Measurements from ENCODE around the gene RPS21. TPM values are rescaled to one million over a fixed set of nuclear protein-coding genes. Genes with fewer than 3 reads are reported as not detected.

Gene RPS21
- total RNA-seq = 1,828 TPM

- H3K27me3 ChIP-seq = no peaks in the 10 kb centered on the region
- no peak for TF ChIP-seq CTCF (IDR thresholded peaks at IDR 0.05)
- H3K9me3 ChIP-seq = no peaks in the 10 kb centered on the region
- DNase-seq (ENCODE audit: low spot score in 2 of 2) = peak; percentile 57 to 96
- H3K27ac ChIP-seq = peak within 1 kb of the TSS; percentile 93 to 94
- H3K4me3 ChIP-seq = peak within 1 kb of the TSS; percentile 81 to 93
- H3K36me3 ChIP-seq = peaks cover 9 to 18% of the 10 kb centered on the region in 2 donors
- intact Hi-C loops (cut with DNase I) = loop anchor here (1.0 to 10.0 kb wide), 5 partner anchors 21 to 411 kb away; partner anchors contain the start of genes ADRM1, CABLES2, MRGBP and MTG2
- peaks cover 15% of the 10 kb centered on the region in 2 donors for H3K4me1 ChIP-seq
Observed at GRCh38 chr20:62386383-62387218, at the start of gene RPS21. TSS of gene RPS21 (plus strand) at chr20:62387103. CDS start at chr20:62387339, 236 bp downstream.

- H3K4me1 ChIP-seq = no peaks in the 10 kb centered on the region
- no peak overlapping the region for H3K4me3 ChIP-seq
- DNase-seq (ENCODE audit: low spot score in 2 of 2) = no peak
- intact Hi-C loops (cut with DNase I) = no loop called here
- H3K36me3 ChIP-seq = peaks cover 66 to 86% of the 10 kb centered on the region in 2 donors
- no peak overlapping the region for H3K27ac ChIP-seq
- H3K9me3 ChIP-seq = no peaks in the 10 kb centered on the region
- no peak for TF ChIP-seq CTCF (IDR thresholded peaks at IDR 0.05)
- no peaks in the 10 kb centered on the region for H3K27me3 ChIP-seq
Observed at GRCh38 chr20:62337558-62338293, 49.2 kb upstream of the RPS21 start.

GRCh38 chr20:62338294-62338620 lies 48.6 kb upstream of the RPS21 start:
- Histone ChIP-seq H3K27me3 (no peaks in the 10 kb centered on the region), H3K36me3 (peaks cover 60 to 86% of the 10 kb centered on the region in 2 donors), H3K4me1 (no peaks in the 10 kb centered on the region), H3K27ac (no peak overlapping the region), H3K9me3 (no peaks in the 10 kb centered on the region), H3K4me3 (no peak overlapping the region)
- intact Hi-C loops (cut with DNase I) = no loop called here
- DNase-seq (ENCODE audit: low spot score in 2 of 2) = no peak
- TF ChIP-seq CTCF (IDR thresholded peaks at IDR 0.05) = no peak

- DNase-seq (ENCODE audit: low spot score in 2 of 2) = no peak
- intact Hi-C loops (cut with DNase I) = no loop called here
- H3K36me3 ChIP-seq = peaks cover 52 to 84% of the 10 kb centered on the region in 2 donors
- TF ChIP-seq CTCF (IDR thresholded peaks at IDR 0.05) = no peak
- no peaks in the 10 kb centered on the region for H3K4me1 ChIP-seq
- no peaks in the 10 kb centered on the region for H3K9me3 ChIP-seq
- H3K4me3 ChIP-seq = no peak overlapping the region
- H3K27ac ChIP-seq = no peak overlapping the region
- no peaks in the 10 kb centered on the region for H3K27me3 ChIP-seq
Observed at GRCh38 chr20:62339647-62340062, 47.2 kb upstream of the RPS21 start.

- no peak overlapping the region for H3K27ac ChIP-seq
- peaks cover 52 to 83% of the 10 kb centered on the region in 2 donors for H3K36me3 ChIP-seq
- no peaks in the 10 kb centered on the region for H3K27me3 ChIP-seq
- TF ChIP-seq CTCF (IDR thresholded peaks at IDR 0.05) = no peak
- H3K4me1 ChIP-seq = no peaks in the 10 kb centered on the region
- H3K4me3 ChIP-seq = no peak overlapping the region
- intact Hi-C loops (cut with DNase I) = no loop called here
- no peak for DNase-seq (ENCODE audit: low spot score in 2 of 2)
- H3K9me3 ChIP-seq = no peaks in the 10 kb centered on the region
Observed at GRCh38 chr20:62342910-62343309, 44.0 kb upstream of the RPS21 start.
